ENCODE data around the gene TMC8.

The TMC8 gene

DNA sequence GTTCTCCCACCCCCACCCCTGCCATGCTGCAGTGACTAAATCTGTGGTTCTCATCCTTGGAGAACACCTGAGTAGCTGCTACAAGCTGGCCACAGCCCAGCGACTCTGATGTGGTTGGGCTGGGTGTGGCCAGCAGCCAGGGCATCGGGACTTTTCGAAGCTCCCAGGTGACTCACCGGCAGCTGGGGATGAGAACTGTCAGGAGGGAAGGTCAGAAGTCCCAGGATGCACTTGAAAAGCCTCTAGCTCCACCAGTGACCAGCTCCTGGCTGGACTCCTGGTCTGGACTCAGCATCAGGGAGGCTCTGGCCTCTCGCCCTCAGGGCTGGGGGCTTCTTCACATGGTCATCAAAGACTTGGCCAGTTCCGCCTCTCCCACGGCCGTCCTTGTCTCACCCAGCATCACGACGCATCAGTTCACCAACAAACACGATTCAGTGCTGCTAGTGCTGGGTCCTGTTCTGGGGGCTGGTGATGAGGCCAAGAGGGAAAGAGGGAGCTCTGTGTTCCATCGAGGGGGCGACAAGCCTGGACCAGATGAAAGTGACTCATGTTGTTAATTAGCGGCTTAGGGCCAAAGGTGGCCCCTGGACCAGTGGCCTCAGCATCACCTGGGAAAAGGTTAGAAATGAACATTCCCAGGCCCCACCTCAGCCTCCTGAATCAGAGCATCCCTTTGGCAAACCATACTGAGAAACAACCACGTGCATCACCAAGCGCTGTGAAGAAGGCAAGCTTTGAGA, 11.7 kb downstream of the TMC8 start:
- intact Hi-C loops (cut with DNase I), result no loop called here
- DNase-seq, result no peak

DNA sequence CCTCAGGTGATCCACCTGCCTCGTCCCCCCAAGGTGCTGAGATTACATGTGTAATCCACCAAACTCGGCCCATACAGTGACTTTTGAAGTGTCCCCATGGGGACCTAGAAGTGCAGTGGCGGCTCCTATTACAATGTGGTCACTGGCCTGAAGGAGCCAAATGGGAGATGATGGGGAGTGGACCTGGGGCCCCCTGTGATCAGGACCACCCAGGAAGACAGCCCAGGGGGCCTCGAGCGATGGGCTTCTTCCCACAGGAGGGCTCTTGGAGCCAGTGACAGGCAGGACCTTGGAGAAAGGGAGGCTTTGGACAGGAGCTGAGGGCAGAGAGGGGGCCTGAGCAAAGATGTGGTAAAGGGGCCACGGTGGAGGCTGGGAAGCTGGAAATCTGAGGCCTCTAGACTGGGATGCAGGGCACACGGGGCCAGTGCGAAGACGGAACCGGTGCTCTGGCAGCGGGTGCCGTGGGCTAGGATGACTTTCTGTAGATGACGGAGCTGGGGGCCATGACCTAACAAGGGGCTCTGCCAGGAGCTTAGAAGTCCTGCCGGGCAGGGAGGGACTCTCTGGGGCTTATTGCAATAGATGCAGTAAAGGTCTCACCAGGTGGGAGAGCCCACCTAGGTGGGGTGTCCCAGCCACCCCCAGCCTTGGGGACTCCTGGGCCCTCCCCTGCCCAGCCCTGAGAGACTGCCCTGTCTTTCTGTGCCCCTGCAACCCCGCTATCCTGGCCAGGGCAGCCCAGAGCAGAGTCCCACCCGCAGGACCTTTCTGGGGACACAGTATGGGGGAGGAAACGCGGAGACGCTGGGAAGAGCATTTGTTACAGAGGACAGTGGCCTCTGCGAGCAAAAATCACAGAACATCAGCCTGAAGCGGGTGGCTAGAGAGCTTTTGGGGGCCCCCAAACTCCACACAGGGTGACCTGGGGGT, 12.9 kb downstream of the TMC8 start:
- no peak for DNase-seq
- intact Hi-C loops (cut with DNase I), result no loop called here

DNA sequence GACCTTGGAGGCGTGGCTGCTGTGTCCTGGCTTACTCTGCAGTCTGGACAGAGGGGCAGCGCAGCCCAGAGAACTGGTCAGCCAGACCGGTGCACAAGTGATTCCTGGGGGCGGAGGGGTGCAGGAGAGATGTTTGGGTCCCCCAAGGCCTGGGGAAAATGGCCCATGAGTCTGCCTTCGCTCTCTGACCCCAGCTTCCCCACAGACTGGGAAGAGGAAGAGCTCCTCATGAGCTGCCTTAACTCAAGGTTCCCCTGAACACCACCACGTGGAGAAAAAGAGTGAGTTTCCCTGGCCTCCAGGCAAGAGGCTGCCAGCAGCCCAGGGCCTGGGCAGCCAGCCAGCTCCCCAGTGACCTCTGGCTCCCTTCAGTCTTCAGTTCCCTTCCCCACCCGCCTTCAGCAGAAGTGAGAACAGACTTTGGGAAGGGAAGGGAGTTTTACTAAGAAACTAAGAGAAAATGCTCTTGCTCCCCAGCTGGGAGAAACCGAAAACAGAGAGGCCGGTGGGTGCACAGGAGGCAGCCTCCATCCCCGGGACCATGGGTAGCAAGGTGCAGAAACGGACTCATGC, 13.7 kb downstream of the TMC8 start:
- DNase-seq, result peak in 41 of 42 donors; percentile 43 to 88 (median 75)
- intact Hi-C loops (cut with DNase I), result no loop called here

DNA sequence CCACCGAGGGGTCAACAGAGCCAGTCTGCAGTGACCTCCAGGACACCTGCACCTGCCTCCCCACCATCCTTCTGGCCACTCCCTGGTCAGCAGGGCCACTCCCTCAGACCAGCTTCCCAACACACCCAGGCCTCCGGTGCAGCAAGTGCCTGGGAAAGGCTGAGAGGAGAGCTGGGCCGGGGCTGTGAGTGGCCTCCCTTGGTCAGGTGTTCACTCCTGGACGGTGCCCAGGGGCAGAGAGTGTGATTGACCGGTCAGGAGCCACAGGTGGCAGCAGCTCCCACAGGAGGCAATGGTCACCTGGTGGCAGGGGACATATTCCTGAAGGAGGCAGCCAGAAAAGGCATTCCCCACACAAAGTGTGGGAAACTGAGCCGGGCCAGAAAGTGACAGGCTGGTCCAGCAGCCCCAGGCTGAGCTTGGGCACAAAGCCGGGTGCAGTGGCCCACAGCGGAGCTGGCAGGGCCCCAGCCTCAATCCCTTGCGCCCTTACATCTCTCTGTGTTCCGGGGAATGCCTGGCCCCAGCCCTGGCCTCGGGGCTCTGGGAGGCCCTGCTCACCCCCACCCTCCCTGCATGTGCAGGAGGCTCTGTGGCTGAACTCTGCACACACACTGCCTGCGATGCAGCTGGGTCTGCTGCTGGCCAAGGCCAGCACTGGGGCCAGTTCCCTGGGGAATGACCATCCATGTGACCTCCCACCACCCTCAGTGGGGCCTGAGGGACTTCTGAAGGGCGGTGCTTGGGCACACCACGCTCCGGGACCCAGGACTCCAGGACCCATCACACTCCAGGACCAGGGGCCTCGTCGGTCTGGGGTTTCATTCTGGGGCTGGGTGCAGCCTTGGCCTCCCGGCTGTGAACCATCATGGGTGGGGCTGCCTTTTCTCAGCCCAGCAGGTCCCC, 14.4 kb downstream of the TMC8 start:
- intact Hi-C loops (cut with DNase I), result no loop called here
- DNase-seq, result peak in 39 of 42 donors; percentile 29 to 84 (median 61)

DNA sequence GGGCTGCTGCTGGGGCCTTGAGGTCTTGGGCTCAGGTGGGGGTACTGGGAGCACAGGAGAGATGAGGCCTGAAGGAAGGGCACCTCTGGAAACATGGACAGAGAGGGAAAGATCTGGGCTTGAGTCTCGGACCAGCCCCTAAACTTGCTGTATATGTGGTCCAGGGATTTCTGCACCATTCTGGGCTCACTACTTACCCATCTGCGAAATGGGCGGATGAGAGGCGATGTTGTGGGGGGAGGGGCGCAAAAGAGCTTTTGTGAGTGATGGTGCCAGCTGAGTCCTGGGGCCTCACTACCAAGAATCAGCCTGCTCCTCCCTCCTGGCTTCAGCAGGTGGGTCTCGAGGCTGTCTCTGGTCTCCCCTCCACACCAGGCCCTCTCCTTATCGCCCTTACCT, 15.9 kb downstream of the TMC8 start:
- intact Hi-C loops (cut with DNase I), result no loop called here
- no peak for DNase-seq

DNA sequence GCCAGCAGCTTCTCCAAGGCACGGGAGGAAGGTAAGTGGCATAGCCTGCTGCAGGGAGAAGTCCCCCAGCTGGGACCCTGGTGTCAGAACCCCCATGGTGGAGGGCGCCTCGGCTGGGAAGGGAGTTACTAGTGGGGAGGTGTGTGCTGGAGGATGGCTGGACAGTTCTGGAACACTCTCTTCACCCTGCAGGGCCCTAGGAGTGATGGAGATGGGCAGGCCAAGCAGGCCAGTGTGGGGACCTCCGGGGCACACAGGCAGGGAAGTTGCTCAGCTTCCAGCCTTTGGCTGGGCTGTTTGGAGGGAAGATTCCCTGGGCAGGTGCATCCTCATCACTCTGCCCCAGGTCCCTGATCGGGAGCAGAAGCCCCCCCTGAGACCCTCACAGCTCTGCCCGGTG, 16.3 kb downstream of the TMC8 start:
- intact Hi-C loops (cut with DNase I), result no loop called here
- no peak for DNase-seq

DNA sequence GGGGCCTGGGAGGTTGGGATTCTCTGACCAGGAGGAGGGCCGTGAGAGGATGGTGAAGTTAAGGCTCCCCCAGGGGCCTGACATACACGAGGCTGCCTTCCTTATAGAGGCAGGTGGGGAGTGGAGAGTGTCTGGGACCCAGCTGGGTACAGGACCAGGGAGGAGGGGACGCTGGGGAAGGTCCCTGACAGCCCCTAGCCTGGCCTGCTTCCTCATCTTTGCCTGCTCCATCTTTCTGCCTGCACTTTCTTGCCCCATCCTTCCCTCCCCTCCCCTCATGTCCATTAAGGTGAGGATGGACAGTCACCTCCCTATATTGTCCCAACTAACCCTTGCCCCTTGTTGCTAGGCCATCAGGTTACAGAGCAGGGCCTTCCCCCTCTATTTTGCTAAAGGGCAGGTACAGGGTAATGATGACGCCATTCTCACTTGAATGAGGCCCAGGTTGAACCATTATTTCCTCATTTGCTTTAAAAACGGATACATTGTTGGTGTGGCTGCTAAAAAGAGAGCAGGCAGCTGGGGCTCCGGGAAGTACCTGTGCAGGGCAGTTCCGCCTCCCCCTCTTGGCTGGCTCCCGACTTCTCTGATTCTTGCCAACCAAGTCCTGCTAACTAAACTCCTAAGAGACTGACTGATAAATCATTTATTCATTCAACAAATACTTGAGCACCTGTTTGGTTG, 16.9 kb downstream of the TMC8 start:
- intact Hi-C loops (cut with DNase I), result no loop called here
- no peak for DNase-seq

DNA sequence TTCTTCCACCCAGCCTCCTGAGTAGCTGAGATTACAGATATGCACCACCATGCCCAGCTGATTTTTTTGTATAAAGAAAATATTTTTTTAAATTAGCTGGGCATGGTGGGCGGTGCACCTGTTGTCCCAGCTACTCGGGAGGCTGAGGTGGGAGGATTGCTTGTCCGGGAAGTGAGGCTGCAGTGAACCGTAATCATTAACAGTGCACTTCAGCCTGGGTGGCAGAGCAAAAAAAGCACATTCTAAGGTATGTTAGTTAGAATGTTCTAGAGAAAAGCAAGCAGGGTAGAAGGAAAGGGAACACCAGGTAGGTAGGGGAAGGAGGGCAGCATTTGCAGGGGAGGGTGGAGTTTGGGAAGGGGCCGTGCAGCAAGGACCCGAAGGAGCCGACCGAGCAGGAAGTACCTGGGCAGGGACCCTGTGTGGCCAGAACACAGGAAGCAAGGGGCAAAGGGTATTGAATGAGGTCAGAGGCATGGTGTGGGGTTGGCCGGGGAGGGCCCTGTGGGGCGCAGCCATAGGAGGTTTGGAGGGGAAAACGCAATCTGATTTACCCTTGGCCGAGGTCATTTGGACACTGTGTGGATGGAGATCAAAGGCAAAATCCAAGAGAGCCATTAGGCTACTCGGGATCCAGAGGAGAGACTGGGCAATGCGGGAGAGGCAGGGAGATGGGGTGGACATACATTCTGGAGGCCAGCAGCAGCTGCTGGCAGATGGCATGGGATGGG, 17.9 kb downstream of the TMC8 start:
- intact Hi-C loops (cut with DNase I), result no loop called here

DNA sequence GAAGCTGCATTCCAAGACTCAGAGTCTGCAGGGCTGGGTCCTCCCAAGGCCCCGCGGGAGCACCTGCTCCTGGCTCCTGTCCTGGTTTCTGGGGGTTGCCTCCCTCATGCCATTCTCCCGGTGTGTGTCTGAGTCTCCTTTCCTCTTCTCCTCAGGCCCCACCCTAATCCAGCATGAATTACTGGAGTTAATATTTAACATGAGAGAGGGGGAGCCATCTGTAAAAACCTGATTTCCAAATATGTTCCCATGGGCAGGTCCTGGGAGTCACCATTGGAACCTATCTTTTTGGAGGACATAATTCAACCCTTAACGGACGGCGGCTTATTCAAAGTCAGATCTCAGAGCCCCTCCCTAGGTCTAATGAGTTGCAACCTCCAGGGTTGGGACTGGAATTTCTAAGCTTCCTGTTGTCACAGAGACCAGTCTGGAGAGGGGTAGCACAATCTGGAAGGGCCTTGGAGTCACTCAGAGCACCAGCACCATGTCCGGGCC, 21.0 kb downstream of the TMC8 start:
- intact Hi-C loops (cut with DNase I), result no loop called here
- DNase-seq, result no peak

More for the DNA sequence above, 17.9 kb downstream of the TMC8 start:
- no peak for DNase-seq

DNA sequence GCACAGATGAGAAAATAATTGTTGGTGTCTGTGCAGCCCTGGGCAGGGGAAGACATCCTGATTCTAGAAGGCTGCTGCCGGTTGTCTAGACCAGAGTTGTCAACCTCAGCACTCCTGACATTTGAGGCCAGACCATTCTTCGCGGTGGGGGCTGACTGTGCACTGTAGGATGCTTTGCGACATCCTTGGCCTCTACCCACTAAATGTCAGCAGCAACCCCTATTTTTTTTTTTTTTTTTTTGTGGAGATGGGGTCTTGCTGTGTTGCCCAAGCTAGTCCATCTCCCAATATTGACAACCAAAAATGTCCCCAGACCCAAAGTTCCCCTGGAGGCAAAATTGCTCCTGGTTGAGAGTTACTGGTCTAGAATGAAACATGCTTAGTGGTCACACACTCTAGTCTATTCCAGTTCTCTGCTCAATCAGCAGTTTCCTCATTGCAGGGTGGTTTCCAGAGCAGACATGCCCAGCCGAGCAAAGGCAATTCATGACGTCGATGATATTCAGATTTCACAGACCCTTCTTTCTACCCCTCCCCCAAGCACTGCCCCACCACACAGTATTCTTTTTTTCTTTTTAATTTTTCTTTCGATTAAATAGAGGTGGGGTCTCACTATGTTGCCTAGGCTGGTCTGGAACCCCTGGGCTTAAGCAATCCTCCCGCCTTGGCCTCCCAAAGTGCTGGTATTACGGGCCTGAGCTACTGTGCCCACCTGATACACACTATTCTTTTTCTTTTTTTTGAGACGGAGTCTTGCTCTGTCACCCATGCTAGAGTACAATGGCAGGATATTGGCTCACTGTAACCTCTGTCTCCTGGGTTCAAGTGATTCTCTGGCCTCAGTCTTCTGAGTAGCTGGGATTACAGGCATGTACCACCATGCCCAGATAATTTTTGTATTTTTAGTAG, 24.6 kb downstream of the TMC8 start:
- no peak for DNase-seq
- intact Hi-C loops (cut with DNase I), result no loop called here

DNA sequence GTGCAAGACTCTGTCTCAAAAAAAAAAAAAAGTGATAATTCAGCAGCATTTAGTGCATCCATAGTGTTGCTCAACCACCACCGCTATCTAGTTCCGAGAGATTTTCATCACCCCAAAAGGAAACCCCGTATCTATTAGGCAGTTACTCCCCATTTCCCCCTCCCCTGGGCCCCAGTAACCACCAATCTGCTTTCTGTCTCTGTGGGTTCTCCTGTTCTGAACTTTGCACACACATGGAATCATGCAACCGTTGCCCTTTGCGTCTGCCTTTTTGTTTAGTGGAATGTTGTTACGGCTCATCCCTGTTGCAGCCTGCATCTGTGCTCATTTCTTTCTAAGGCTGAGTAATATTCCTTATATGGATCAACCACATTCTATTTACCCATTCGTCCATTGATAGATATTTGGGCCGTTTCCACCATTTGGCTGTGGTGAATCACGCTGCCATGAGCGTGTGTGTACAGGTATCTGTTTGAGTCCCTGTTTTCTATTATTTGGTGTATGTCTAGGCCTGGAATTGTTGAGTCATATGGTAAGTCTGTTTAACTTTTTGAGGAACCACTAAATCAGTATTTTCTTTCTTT, 29.1 kb downstream of the TMC8 start:
- intact Hi-C loops (cut with DNase I), result no loop called here
- no peak for DNase-seq

DNA sequence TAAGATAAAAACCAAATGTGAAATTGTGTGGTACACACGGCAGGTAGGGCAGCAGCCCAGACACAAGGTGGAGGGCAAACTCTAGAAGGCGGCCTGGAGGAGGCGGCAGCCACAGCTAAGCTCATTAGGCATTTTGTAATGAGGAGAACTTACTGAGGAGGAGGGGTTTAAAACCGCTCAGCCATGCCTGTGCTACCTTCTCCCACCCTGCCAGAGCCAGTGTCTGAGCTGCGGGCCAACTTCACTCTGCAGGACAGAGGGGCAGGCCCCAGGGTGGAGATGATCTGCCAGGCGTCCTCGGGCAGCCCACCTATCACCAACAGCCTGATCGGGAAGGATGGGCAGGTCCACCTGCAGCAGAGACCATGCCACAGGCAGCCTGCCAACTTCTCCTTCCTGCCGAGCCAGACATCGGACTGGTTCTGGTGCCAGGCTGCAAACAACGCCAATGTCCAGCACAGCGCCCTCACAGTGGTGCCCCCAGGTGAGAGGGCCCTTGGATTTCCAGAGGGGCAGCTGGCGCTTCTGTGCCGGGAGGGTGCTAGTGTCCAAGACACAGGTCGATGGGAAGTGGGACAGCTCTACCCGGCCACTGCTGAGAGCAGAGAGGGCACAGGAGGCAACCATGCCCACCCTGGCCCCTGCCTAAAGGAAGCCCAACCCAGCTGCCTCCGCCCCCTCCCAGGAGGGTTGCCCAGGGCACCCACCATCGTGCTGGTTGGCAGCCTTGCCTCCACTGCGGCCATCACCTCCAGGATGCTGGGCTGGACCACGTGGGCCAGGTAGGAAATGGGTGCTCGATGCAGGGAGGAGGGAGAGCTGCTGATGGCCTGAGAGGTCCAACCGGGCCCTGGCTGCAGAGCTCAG, 33.5 kb downstream of the TMC8 start:
- no peak for DNase-seq
- intact Hi-C loops (cut with DNase I), result no loop called here

DNA sequence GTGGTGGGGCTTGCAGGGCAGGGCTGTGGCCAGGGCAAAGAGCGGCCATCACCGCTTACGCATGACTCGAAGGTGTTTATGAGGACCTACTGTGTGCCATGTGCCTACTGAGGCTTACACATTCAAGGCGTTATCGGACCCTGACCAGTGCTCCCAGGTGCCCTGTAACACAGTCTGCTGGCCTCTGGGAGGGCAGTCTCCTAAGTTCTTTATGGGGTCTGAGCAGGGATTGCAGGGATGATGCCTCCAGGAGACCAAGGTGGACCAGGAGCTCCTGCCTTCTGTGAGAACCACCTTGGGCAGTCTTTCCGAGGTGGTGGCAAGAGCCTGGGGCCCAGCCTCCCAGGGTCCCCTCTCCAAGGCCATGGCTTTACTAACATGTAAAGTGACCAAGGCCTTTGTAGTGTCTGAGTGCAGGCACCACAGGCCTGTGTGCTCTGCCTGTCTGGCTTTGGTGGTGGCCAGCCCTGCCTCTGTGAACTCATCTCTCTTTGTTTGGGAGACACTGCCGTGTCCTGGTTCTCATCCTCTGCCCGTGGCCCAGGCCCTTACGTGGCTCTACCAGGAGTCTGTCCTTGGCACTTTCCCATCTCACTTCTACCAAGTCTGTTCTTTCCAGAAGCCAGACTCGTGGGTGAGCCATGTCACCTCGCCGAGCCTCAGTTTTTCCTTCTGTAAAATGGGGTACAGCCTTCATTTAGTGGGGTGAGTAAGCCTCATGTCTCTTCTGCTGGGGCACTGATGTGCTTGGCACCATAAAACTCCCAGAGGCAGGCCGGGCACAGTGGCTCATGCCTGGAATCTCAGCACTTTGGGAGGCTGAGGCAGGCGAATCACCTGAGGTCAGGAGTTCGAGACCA, 34.4 kb downstream of the TMC8 start:
- intact Hi-C loops (cut with DNase I), result no loop called here
- no peak for DNase-seq

DNA sequence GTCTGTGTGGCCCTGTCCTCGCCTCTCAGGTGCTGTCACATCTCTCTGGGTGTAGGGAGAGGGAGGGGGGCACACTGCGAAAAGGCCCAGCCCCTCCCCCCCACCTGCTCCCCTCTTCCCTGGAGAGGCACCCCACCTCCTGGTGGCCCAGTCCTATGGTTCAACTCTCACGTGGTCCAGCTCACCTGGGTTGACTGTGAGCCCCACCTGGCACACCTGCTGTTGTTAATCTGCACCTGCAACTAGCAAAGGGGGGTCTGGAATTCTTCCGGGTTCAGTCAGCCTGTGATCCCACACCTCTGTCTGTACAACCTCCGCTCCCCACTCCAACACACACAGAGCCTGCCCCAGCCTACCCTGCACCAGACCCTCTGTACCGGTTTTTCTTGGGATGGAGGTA, 35.8 kb downstream of the TMC8 start:
- intact Hi-C loops (cut with DNase I), result no loop called here
- DNase-seq, result no peak
